Measurements from ENCODE around the gene ERBB4. TPM values are rescaled to one million over a fixed set of nuclear protein-coding genes. Genes with fewer than 3 reads are reported as not detected.

The ERBB4 gene
- total and polyA plus RNA-seq, 10 of the 15 experiments (the other 5 are each of a cell fraction or from before 2014, with no cell fraction given): under 0.01 to 0.23 (median 0.01) TPM; not detected in 4

DNA sequence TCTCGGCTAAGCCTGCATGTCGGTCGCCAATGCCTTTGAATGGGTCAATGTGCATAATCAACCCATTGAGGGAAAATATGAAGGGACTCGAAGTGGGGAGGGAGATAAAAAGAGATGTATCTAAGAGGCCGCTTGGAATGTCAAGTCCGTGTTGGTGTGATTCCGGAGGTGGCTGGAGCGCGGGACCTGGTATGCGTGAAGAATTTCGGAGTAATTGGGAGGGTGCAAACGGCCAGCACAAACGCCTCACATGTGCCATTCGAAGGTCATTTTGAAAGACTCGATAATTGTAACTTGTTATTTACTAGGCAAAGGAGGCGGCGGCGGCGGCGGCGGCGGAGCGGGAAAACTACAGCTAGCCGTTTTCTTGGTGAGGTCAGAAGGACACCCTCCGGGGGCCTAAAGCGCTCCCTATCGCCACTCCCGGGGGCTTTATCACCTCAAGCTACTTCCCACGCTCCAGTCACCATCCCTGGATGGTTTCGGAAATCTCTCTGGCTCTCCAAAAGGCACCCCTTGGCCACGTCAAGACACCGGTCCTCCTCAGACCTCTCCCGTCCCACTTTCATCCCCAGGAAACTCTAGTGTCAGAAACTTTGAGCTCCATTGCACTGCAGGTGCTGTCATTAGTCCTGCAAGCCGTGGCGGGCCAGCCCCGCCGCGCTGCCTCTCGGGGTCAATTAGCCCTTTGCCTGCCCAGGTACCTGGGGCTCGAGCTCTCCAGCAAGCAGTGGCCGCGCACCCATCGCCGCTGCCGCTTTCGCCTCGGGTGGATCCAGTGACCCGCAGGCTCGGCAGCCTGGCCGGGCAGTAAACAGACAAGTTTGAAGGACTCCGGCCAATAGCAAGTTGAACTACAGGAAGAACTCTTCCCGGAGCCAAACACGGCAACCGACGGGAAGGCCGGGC, 1.5 kb downstream of the ERBB4 start:
- H3K27ac ChIP-seq (ENCODE audit: control insufficient read depth, insufficient read depth): no peak overlapping the region
- ChIA-PET RAD21 (ENCODE audit: unreplicated experiment) (no interaction called here), SMC1A (ENCODE audit: uncharacterized antibody, unreplicated experiment) (no interaction called here), CTCF (no interaction called here), POLR2A (no interaction called here)
- intact Hi-C loops (cut with micrococcal nuclease; ENCODE audit: unreplicated experiment) (no loop called here), in situ Hi-C loops (cut with MboI) (no loop called here)
- H2AFZ ChIP-seq (ENCODE audit: control insufficient read depth, low read depth, low read length): no peak overlapping the region
- FAIRE-seq: no peak
- no peak overlapping the region for H3K4me3 ChIP-seq
- peaks cover 17 to 18% of the 10 kb centered on the region in 2 experiments for H3K27me3 ChIP-seq (replicated peaks in 1 of 2; ENCODE audit: control insufficient read depth in 2 of 2, insufficient read depth in 2 of 2, low read length in 1 of 2)
- no peaks in the 10 kb centered on the region for H3K79me2 ChIP-seq (ENCODE audit: control insufficient read depth, insufficient read depth, low read length)
- H3K9me3 ChIP-seq (replicated peaks; ENCODE audit: control insufficient read depth, insufficient read depth, low read length): no peaks in the 10 kb centered on the region
- 37% methylated on average over 53 of the region's 56 CpGs for WGBS (ENCODE audit: insufficient coverage, insufficient replicate concordance, low lambda C conversion rate, missing lambda C conversion rate)
- H3K36me3 ChIP-seq (ENCODE audit: control insufficient read depth in 2 of 2, insufficient read depth in 2 of 2, low read length in 1 of 2): no peaks in the 10 kb centered on the region
- ATAC-seq: no peak
- no peak for TF ChIP-seq CHD2 (IDR thresholded peaks at IDR 0.05; ENCODE audit: borderline replicate concordance, low read depth, low read length)
- TF ChIP-seq MEF2A (IDR thresholded peaks at IDR 0.05; ENCODE audit: insufficient read depth, low read depth, low read length): no peak
- no peak for TF ChIP-seq ATF3 (IDR thresholded peaks at IDR 0.05; ENCODE audit: borderline replicate concordance, extremely low read depth, low read depth, low read length)
- no peak for TF ChIP-seq SREBF2 (IDR thresholded peaks at IDR 0.05; ENCODE audit: low read length)
- TF ChIP-seq HDAC2 (IDR thresholded peaks at IDR 0.05): no peak
- TF ChIP-seq USF1 (IDR thresholded peaks at IDR 0.05; ENCODE audit: borderline replicate concordance, extremely low read length, insufficient read depth, low read depth, low read length): no peak
- no peak for TF ChIP-seq RAD51 (IDR thresholded peaks at IDR 0.05)
- no peak for TF ChIP-seq ZZZ3 (IDR thresholded peaks at IDR 0.05; ENCODE audit: control insufficient read depth, insufficient read length, low read depth)
- TF ChIP-seq, protein P1, sequence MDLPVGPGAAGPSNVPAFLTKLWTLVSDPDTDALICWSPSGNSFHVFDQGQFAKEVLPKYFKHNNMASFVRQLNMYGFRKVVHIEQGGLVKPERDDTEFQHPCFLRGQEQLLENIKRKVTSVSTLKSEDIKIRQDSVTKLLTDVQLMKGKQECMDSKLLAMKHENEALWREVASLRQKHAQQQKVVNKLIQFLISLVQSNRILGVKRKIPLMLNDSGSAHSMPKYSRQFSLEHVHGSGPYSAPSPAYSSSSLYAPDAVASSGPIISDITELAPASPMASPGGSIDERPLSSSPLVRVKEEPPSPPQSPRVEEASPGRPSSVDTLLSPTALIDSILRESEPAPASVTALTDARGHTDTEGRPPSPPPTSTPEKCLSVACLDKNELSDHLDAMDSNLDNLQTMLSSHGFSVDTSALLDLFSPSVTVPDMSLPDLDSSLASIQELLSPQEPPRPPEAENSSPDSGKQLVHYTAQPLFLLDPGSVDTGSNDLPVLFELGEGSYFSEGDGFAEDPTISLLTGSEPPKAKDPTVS (IDR thresholded peaks at IDR 0.05; ENCODE audit: low read depth, low read length): no peak
- no peak for TF ChIP-seq EZH2 (IDR thresholded peaks at IDR 0.05; ENCODE audit: borderline replicate concordance, control insufficient read depth, low read depth, low read length)
- no peak for TF ChIP-seq EGR1 (IDR thresholded peaks at IDR 0.05; ENCODE audit: borderline replicate concordance in 1 of 2, low read depth in 2 of 2, low read length in 2 of 2)
- TF ChIP-seq GATAD2B (conservative IDR thresholded peaks at IDR 0.05; ENCODE audit: low read depth): no peak
- no peak for TF ChIP-seq ZNF687 (IDR thresholded peaks at IDR 0.05)
- DNase-seq (ENCODE audit: low read depth, low spot score): no peak
- no peak overlapping the region for H3K4me2 ChIP-seq (ENCODE audit: control insufficient read depth, insufficient read depth)
- no peaks in the 10 kb centered on the region for H4K20me1 ChIP-seq (ENCODE audit: control insufficient read depth, insufficient read depth)
- no peaks in the 10 kb centered on the region for H3K4me1 ChIP-seq (ENCODE audit: control insufficient read depth, insufficient read depth, low read length)
- no peak overlapping the region for H3K9ac ChIP-seq (ENCODE audit: control insufficient read depth, insufficient read depth, low read length)
- BruUV-seq (replicated peaks): no TSS peak
